ENCODE data around the gene CCDC24.

CCDC24 gene

GRCh38 chr1:43963006-43963405 is 28.4 kb upstream of the CCDC24 start:
- no peak for DNase-seq (ENCODE audit: low spot score)

- no peak for DNase-seq (ENCODE audit: low spot score)
These were observed 27.5 kb upstream of the CCDC24 start for GRCh38 chr1:43963890-43964289.

GRCh38 chr1:43965316-43965715 is 26.1 kb upstream of the CCDC24 start:
- no peak for DNase-seq (ENCODE audit: low spot score)

GRCh38 chr1:43968348-43968948 is 23.0 kb upstream of the CCDC24 start:
- peak; percentile 26 for DNase-seq (ENCODE audit: low spot score)

GRCh38 chr1:43969416-43969745 is 22.0 kb upstream of the CCDC24 start:
- DNase-seq (ENCODE audit: low spot score), result no peak

- DNase-seq (ENCODE audit: low spot score), result peak; percentile 98
These were observed 21.5 kb upstream of the CCDC24 start, which contains the start of gene DPH2 for GRCh38 chr1:43969746-43970466. Gene DPH2, plus strand, starts transcription at chr1:43970010. Its CDS starts 166 bp downstream, at chr1:43970176.

GRCh38 chr1:43970502-43970901 is 20.9 kb upstream of the CCDC24 start:
- no peak for DNase-seq (ENCODE audit: low spot score)

GRCh38 chr1:43970911-43971310 is 20.5 kb upstream of the CCDC24 start:
- no peak for DNase-seq (ENCODE audit: low spot score)

GRCh38 chr1:43971336-43971980 is 19.9 kb upstream of the CCDC24 start:
- DNase-seq (ENCODE audit: low spot score), result no peak

- DNase-seq (ENCODE audit: low spot score), result peak; percentile 39
These were observed 17.4 kb upstream of the CCDC24 start for GRCh38 chr1:43973981-43974442.

GRCh38 chr1:43974443-43975248 is 16.8 kb upstream of the CCDC24 start, which contains the start of gene ATP6V0B:
Gene ATP6V0B, plus strand, starts transcription at chr1:43974960. Its CDS starts 81 bp downstream, at chr1:43975041.
- peak; percentile 98 for DNase-seq (ENCODE audit: low spot score)

- DNase-seq (ENCODE audit: low spot score), result peak; percentile 72
These were observed 16.0 kb upstream of the CCDC24 start for GRCh38 chr1:43975249-43975961.

- DNase-seq (ENCODE audit: low spot score), result no peak
These were observed 15.4 kb upstream of the CCDC24 start for GRCh38 chr1:43976045-43976444.

- DNase-seq (ENCODE audit: low spot score), result no peak
These were observed 14.5 kb upstream of the CCDC24 start for GRCh38 chr1:43976890-43977289.

- no peak for DNase-seq (ENCODE audit: low spot score)
These were observed 13.8 kb upstream of the CCDC24 start for GRCh38 chr1:43977376-43978263.

GRCh38 chr1:43978264-43978550 is 13.2 kb upstream of the CCDC24 start:
- no peak for DNase-seq (ENCODE audit: low spot score)

GRCh38 chr1:43978551-43979260 is 12.7 kb upstream of the CCDC24 start, which contains the start of gene B4GALT2:
Gene B4GALT2, plus strand, starts transcription at chr1:43979210. Its CDS starts 1,951 bp downstream, at chr1:43981161.
- peak; percentile 89 for DNase-seq (ENCODE audit: low spot score)

GRCh38 chr1:43979261-43979527 is 12.2 kb upstream of the CCDC24 start:
- DNase-seq (ENCODE audit: low spot score), result no peak

- peak; percentile 83 for DNase-seq (ENCODE audit: low spot score)
These were observed 11.7 kb upstream of the CCDC24 start for GRCh38 chr1:43979528-43980254.
